Measurements from ENCODE around the gene IMMP2L.

Gene IMMP2L

DNA sequence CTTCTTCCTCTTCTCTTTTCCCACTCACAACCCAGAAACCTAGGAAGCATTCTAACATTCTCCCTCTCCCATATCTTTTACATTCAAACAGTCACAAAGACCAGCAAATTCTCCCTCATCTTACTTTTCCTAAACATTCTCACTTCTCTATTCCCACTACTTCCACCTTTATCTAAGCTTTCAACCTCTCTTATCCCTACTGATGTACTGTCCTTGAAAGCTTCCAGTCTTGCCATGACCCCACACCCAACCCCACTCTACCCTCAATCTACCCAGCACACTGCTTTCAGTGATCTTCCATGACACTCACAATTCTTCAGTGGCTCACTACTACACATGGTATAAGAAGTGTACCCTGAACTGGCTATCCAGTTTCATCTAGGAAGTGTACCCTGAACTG lies 5.3 kb downstream of the IMMP2L start:
- DNase-seq (ENCODE audit: low read depth), result no peak

DNA sequence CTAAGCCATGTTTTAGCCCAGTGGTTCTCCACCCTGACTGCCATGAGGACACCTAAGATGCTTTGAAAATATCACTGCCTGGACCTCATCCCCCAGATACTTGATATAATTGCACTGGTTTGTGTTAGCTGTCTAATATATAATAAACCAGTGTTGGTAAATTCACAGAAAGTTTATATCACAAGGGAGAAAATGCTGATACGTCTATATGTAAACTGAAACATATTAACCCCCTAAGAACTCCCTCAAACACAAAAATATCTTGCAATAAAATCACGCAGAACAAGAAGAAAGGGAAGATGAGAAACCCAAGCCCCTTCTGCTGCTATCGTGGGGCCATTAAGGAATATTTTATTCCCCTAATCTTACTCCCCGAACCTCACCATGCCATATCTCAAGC lies 8.2 kb downstream of the IMMP2L start:
- no peak for DNase-seq (ENCODE audit: low read depth)

DNA sequence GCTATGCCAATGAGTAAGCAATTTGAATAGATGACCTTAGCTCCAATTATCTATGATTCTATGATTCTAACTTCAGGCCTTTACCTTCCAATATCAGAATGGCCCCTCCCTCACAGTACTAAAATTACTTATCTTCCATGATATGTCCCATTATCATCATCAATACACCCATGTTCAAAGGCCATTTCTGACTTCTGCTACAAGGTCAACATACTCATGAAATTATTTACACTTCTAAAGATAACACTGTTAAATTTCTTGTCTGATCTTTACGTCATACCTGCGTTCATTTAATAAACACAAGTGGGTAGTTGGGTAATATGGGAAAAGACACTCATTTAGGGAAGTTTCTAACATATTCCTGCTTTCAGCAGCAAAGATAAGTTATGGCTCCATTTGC lies 21.2 kb downstream of the IMMP2L start:
- DNase-seq (ENCODE audit: low read depth), result no peak

DNA sequence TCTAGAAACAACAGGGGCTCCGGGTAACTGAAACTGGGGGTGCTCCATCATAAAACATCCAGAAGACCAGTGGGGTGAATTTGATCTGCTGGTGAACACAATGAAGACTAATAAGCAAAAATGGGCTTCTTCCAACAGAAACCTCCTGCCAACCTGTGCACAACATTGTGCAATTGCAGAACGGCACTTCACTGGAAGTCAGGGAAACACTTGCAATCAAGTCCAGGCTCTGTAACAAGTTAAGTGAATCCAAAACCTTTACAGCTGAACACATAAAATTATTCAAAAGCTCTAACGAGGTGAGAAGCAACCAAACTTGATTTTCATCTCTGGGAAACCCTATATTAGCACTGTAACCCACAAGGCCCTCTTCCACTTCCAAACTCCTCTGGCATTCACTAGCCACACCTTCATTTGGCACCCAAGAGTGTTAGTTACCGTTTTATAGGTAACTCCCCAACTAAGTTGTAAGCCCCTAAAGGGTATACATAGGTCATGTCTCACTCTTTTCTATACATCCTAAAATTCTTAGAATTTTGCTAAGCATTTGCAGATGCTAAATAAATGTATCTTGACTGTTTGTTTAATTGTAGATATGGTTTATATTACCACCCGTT lies 22.0 kb downstream of the IMMP2L start:
- DNase-seq (ENCODE audit: low read depth), result peak; percentile 15

DNA sequence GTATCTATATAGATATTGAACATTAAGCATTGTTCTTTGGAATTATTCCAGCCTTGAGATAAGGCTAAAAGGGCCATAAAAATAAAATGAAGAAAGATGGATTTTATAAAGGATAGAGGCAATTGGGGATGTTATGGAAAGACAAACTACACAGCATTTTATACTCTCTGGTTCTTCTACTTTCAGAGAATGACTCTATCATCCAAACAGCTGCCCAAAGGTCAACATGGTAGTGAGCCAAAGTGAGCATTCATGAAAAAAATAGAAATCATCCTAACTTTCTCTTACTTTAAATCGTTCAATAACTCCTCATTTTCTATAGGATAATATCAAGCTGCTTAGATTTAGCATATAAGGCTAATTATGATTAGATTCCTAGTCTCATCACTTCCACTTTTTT lies 25.2 kb downstream of the IMMP2L start:
- DNase-seq (ENCODE audit: low read depth), result no peak

DNA sequence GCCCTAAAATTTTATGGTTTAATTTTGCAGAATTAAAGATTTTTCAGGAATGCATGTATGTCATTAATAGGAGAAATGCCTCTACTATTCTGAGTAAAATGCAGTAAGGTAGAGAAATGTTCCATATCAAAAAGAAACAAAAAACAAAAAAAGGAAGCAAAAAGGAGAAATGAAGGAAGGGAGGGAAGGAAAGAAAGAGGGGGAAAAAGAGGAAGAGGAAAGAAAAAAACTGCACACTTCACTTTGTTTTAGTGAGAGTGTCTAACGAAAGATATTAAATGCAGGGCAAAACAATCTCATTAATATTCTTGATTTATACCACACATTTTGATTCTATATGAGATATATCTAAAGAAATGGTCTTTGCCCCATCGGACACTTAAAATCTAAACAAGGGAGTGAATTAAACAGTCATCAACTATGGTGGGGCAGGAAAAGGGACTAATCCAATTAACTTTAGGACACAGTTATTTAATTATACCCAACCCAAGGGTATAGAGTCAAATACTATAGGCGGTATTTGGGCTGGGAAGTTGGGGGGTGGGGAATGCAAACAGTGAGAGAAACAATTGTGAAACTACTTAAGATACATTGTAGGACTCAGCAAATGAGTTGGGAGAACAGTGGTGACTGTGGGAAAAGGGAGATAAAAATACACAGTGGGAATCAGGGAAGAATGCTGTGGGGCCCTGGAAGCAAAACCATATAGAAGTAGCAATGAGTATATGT lies 27.0 kb downstream of the IMMP2L start:
- no peak for DNase-seq (ENCODE audit: low read depth)

DNA sequence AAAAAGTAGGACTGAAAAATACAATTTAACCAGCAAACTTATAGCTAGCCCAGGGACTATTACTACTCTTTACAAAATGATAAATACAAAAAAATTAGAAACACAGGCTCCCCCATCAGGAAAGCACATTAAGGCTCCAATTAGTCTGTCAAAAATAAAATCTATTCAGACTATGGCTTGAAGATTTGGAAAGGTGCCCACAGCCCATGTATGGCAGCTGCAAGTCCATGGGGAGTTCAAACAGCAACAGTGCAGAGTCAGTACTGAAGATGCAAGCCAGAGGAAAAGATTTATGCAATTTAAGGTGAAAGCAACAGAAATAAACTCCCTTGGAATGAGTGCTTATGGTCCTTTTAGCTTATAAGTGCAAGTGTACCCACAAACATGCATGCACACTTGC lies 29.7 kb downstream of the IMMP2L start:
- DNase-seq (ENCODE audit: low read depth), result peak; percentile 28

DNA sequence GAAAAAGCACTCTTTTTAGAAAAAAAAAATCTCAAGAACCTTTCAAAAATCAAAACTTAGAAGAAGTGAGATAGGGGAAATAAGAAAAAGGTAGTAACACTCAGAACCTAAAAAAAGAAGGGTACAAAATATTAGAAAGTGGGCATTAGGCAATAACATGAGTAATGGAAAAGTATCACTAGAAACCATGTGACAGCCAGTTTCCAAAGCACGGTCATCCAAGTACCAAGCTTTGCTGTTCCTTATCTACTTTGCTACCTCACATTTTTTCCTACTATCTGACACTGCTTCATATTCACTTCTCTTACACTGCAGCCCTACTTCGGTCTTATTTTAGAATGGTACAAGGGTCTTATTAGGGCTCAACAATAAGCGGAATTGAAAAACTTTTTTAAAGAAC lies 30.3 kb downstream of the IMMP2L start:
- no peak for DNase-seq (ENCODE audit: low read depth)

DNA sequence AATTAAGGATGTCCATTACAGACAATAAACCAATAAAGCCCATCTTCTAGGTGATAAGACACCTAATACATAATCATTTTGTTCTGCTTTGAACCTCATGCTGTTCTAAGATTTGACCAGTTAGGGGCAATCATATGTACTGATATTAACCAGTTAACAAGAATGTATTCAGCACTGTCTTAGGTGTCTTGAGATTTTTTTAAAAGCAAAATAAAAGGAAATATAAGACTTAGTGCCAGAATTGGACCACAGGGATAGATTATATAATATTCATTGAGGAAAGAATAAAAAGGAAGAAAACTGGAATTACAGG lies 32.0 kb downstream of the IMMP2L start:
- DNase-seq (ENCODE audit: low read depth), result no peak

DNA sequence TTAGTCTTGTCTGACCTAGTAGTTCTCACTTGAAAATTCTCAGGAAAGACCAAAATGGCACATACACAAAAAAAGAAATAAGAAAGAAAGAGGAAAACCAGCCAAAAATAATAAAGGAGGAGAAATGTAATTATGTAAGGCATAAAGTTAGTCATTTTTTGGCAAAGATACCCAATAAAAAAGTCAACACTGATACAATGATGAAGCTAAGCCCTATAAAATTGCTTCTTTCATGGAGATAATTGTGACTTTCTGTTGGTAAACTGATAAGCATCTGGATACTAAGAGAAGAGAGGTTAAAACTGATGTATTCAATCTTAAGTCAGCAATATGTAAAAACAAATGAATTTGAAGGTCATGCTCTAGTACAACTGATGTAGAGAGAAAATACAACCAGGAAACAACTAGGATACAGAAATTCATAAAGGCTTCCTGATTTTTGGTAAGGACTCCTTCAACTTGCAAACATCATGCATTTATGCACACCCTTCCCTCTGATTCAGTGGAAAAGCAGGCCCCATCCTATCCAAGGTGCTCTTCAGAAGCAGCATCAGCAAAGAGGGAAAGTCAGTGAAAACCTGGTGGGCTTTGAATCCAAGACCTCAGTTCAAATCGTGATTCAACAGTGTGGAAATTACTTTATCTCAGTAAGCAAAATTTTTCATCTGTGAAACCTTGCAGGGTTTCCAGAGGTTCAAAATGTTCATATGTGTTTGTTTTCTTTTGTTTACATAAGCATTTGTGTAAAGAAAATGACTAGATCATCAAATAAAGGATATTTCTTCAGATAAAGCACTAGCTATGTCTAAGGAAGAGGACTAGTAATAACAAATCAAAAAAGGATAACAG lies 32.6 kb downstream of the IMMP2L start:
- no peak for DNase-seq (ENCODE audit: low read depth)

DNA sequence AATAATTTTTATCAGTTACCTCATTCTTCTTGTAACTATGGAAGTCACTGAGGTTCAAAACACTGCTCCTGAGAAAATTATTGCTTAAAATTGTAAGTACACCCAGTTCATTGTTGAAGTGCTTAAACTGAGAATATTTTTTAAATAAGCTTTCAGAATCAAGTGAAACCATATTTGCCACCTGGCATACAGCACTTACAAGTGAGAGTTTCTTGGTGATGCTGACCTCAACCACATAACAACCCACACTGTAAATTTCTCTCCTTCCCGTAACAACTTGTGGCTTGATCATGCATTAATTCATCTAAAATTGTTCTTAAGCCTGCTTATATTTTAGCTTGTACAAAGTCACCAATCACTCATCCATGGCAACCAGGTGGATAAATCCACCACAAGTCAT lies 34.0 kb downstream of the IMMP2L start:
- no peak for DNase-seq (ENCODE audit: low read depth)

DNA sequence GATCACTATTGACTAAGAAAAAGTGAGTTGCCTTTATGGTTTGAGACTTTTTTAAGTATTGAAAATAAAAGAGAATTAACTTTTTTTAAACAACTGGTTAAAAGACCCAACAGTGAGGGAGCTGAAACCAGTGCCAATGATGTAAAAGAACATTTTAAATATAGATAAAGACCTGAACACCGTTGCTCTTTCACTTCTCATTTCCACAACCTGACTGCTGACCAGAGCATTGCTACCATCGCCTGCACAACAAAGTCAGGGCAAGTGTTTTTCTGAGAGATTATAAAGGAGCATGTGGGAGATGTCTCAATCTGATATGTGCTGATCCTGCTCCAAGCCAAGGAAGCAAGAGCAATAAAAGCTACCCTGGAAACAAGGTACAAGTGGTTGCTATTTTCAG lies 34.7 kb downstream of the IMMP2L start:
- no peak for DNase-seq (ENCODE audit: low read depth)

DNA sequence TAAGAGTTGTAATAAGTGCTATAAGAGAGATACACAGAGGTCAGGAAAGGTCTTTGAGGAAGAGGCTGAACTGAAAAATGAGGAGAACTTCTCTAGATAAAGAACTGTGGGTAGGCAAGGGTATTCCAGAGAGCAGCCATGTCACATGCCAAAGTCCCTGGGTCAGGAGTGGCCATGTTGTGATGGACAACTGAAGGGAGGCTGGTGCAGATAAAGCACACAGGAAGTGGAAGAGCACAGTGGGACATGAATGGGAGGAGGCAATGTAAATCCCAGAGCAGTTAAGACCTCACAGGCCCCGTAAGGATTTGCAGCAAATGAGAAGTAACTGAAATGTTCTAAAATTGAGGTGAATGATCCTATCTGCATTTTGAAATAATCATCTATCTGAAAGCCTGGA lies 37.2 kb downstream of the IMMP2L start:
- no peak for DNase-seq (ENCODE audit: low read depth)

DNA sequence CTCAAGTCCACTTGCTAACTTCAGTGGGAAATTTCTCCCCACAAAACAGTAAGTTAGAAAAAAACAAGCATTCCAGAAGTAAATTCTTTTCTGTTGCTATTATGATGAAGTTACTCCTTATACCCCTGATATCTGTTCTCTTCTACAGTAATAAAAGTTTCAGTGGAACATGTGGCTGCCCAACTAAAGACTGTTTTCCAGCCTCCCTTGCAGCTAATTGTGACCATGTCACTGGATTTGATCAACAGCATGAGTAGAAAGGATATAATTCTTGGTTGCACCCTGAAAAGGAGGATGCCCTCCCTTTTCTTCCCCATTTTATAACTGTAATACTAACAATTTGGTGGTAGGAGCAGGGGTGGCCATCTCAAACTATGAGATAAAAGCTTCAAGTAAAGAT lies 40.6 kb downstream of the IMMP2L start:
- DNase-seq (ENCODE audit: low read depth), result no peak

DNA sequence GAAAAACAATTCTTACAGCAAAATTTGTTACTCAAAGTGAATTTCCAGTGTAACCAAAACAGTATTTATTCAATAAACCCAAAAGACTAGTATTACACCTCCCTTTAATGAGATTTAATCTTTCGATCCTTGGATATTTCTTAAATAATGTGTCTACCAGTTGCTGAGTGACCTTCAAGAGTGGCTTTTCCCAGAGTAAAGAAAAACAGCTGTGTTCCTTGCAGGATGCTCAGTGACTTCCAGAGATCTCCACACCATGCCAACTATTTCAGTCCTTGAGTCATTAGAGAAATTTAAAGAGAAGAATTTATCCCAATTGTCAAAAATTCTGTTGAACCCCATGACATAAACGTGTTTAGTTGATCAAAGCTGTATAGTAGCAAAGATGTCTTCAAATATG lies 44.0 kb downstream of the IMMP2L start:
- DNase-seq (ENCODE audit: low read depth), result peak; percentile 3

DNA sequence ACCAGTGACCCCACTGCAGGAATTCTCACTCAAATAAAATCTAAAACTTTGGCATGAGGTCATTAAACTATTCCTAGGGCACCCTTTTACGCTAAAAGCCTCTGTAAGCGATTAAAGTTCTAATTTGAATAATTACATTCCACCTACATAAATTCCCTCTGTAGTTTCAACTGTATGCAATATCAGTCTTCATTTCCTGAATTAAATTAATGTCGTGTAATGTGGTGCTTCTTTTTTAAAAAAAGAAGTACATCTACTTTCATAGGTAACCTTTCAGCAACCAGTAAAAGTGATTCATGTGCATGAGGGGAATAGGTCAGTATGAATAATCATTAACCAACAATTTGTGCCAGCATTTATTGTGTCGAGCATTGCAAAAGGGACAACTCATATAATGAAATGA lies 44.7 kb downstream of the IMMP2L start:
- DNase-seq (ENCODE audit: low read depth), result no peak

DNA sequence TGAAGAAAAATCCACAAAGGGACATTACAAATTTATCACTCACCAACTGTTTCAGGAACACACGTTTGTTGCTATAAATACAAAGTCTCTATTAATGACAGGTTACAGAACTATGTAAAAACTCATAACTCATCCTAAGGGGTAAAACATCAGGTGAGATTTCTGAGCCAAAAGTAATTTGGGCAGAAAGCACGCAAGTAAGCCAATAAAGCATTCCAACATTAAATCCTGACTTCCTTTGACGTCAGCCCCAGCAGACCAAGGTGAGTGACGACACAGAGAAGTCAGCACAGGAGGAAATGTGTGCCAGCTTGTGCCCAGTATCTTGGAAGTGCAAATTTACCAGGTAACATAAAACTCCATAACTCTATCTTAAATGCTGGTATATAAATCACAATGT lies 45.7 kb downstream of the IMMP2L start:
- no peak for DNase-seq (ENCODE audit: low read depth)

DNA sequence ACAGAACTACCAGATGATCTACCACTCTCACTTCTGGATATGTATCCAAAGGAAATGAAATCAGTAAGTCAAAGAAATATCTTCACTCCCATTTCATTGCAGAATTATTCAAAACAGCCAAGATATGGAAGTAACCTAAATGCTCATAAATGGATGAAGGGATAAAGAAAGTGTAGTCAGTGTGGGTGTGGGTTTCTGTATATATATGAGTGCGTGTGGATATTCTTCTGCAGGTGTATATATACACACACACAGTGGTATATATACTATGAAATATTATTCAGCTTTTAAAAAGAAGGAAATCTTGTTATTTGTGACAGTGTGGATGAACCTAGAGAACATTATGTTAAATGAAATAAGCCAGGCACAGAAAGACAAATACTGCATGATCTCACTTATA lies 48.7 kb downstream of the IMMP2L start:
- DNase-seq (ENCODE audit: low read depth), result no peak

DNA sequence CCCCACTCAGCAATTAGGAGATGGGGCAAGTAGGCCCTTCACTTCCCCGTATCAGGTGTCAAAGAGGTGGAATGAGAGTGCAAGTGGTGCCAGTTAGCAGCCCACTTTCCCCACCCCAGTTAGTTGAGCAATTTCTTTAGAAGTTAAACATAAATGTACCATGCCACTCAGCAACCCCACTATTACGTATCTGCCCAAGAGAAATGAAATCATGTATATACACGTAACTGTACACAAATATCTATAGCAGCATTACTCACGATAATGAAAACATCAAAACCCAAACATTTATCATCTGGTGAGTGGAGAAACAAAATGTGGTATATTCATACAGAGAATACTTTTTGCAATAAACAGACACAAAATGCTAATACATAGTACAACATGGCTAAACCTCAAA lies 50.4 kb downstream of the IMMP2L start:
- no peak for DNase-seq (ENCODE audit: low read depth)

DNA sequence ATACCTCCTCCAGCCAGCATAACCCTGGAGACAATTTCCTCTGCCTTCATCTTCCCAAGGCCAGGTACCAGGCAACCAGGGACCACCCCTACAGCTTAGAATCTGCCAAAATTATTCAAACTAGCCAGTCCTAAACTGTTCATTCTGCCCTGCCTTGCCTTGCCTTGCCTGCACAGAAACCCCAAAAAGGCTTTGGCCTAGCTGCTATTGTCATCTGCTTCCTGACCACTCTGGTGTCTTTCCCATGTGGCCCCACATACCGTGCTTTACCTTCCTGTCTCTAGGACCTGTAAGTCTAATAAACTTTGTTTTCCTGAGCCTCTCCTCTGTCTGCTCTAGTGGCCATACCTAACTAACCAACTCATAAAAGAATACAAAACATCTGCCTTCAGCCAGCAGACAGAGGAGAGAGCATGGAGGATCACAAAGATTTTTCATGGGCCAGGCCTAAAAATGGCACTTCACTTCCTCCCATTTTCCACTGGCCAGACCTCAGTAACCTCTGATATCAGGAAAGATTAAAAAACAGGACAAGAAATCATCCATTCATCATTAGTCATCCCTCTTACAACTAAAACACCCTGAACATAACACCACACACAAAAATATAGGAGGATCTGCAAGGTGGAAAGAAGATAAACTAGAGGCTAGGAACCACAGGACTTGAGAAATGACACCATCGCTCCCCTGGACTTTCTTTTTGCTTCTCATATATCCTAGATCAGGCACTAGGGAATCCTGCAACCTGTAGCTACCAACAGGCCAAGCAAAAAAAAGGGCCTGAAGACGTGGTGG lies 51.5 kb downstream of the IMMP2L start:
- DNase-seq (ENCODE audit: low read depth), result no peak

DNA sequence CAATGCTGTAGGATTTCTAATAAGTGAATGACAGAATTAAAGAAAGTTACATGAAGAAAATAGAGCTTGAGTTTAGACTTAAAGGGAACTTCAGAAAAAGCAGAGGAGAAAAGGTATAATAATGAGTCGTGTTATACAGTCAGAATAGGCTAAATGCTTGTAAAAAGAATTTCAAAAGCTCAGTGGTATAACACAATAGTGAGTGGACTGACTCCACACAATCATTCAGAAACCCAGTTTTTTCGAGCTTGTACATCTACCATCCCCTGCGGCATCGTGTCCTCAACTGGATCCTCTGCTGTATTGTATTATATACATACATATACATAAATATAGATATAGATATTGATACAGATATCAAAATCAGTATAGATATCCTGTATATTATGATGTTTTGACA lies 52.2 kb downstream of the IMMP2L start:
- no peak for DNase-seq (ENCODE audit: low read depth)

DNA sequence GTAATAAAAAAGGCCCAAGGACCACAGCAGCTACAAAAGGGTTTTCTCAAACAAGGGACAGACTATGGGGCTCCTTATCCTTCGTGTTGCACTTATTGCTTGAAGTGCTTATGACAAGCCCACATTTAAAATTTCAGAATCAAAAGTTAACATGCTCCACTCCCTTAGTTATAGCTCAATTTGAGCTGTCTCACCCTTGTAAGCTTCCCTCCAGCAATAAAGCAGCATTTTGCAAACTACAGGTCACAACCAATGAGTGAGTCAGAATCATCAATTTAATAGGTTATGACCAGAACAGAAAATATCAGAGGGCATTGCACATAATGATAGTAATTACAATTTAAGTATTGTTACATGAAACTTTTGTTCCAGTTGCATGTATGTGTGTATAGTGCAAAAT lies 53.0 kb downstream of the IMMP2L start:
- no peak for DNase-seq (ENCODE audit: low read depth)

DNA sequence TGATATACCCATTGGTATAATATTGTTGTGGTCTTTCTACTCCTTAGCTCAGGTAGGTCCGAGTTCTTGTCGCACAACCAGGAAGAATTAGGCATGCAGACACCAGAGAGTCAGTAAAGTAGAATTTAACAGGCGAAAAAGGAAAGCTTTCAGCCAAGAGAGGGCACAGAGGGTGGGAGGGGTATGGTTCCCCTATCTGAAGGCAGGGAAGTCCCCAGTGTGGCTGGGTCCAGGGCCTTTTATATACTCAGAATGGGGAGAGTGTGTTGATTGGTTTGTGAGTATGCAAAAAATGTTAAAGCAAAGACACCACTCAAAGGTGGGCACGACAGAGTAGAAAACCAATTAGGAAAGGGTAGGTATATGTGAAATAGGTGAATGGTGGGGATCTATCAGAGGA lies 53.9 kb downstream of the IMMP2L start:
- DNase-seq (ENCODE audit: low read depth), result no peak

All from fibroblast of gingiva (primary cell).